Osteocyte (in vitro differentiated cells): ENCODE data around the gene IL22. TPM values are rescaled to one million over a fixed set of nuclear protein-coding genes. Genes with fewer than 3 reads are reported as not detected.

ENCODE experiments used
- DNase-seq: peaks from one replicate; pipeline ENCODE4 v3.0.0; 2021; ENCODE audit warnings: mixed read lengths; ENCODE audit not compliant: unreplicated experiment; ENCODE audit errors: extremely low spot score
- H3K27ac Mint-ChIP-seq: one replicate; pipeline ENCODE4 v1.8.0; 2021; ENCODE audit warnings: mild to moderate bottlenecking, mixed read lengths; ENCODE audit not compliant: unreplicated experiment
- H3K27me3 Mint-ChIP-seq: one replicate; pipeline ENCODE4 v1.8.0; 2021; ENCODE audit warnings: mixed read lengths; ENCODE audit not compliant: unreplicated experiment
- H3K36me3 Mint-ChIP-seq: one replicate; pipeline ENCODE4 v1.8.0; 2021; ENCODE audit warnings: mixed read lengths; ENCODE audit not compliant: unreplicated experiment
- H3K4me1 Mint-ChIP-seq: one replicate; pipeline ENCODE4 v1.8.0; 2021; ENCODE audit warnings: mixed read lengths; ENCODE audit not compliant: unreplicated experiment
- H3K4me3 Mint-ChIP-seq: one replicate; pipeline ENCODE4 v1.8.0; 2021; ENCODE audit warnings: mild to moderate bottlenecking, moderate library complexity, mixed read lengths; ENCODE audit not compliant: unreplicated experiment
- H3K9me3 Mint-ChIP-seq: one replicate; pipeline ENCODE4 v1.8.0; 2021; ENCODE audit warnings: mixed read lengths; ENCODE audit not compliant: unreplicated experiment
- CTCF ChIP-seq: fragments of 200-600 bp; sonication (generic); IDR thresholded peaks from 2 replicates; pipeline ENCODE4 v1.5.0; 2021; ENCODE audit warnings: antibody characterized with exemption, mild to moderate bottlenecking, moderate library complexity
- total RNA-seq: library from RNA; stranded (reverse); gene quantifications from 2 replicates; pipeline ENCODE4 v1.2.1, GENCODE V29; 2021

Gene IL22
- total RNA-seq, 1 donor from 2014 or later = not detected

DNA sequence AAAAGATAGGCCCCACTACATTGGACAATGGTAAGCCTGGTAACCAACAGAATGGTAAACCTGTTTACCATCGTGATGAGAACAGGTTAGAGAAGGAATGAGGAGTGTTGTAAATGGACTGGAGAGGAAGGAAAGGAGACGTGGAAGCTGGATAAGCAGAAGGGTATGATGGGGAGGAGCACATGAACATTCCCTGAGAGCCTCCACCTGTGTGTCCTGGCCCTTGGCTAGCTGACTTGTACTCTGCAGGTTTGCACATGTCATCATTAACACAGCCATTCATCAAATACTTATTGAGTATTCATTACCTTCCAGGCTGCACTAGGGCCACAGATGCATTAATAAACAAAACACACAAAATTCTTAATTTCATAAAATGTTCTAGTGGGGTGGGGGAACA, 23.4 kb downstream of the IL22 start:
- no peaks in the 10 kb centered on the region for H3K9me3 Mint-ChIP-seq
- no peak overlapping the region for H3K4me3 Mint-ChIP-seq
- H3K27ac Mint-ChIP-seq = no peak overlapping the region
- H3K36me3 Mint-ChIP-seq = no peaks in the 10 kb centered on the region
- peaks cover 8% of the 10 kb centered on the region for H3K4me1 Mint-ChIP-seq
- peaks cover 18% of the 10 kb centered on the region for H3K27me3 Mint-ChIP-seq
- no peak for DNase-seq
- no peak for TF ChIP-seq CTCF

DNA sequence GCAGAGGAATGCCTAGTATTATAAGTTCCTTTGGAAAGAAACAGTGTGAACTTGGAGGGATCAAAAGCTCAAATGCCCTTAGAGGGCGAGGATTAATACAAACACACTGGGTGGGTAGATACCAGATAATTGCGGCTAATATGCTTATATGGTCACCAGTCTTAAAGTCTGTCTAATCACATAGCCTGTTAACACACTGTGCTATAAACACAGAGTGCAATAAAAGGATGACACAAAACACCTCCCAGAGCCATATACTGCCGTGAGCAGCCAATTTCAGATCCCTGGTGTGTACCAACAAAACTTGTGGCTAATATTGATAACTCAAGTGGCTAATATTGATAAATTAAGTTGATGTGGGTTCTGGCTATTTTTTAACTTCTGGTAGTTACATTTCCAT, 26.0 kb downstream of the IL22 start:
- Mint-ChIP-seq H3K27me3 (peaks cover 10% of the 10 kb centered on the region), H3K36me3 (no peaks in the 10 kb centered on the region), H3K27ac (no peak overlapping the region), H3K9me3 (no peaks in the 10 kb centered on the region), H3K4me1 (peaks cover 27% of the 10 kb centered on the region), H3K4me3 (no peak overlapping the region)
- no peak for TF ChIP-seq CTCF
- DNase-seq = no peak

DNA sequence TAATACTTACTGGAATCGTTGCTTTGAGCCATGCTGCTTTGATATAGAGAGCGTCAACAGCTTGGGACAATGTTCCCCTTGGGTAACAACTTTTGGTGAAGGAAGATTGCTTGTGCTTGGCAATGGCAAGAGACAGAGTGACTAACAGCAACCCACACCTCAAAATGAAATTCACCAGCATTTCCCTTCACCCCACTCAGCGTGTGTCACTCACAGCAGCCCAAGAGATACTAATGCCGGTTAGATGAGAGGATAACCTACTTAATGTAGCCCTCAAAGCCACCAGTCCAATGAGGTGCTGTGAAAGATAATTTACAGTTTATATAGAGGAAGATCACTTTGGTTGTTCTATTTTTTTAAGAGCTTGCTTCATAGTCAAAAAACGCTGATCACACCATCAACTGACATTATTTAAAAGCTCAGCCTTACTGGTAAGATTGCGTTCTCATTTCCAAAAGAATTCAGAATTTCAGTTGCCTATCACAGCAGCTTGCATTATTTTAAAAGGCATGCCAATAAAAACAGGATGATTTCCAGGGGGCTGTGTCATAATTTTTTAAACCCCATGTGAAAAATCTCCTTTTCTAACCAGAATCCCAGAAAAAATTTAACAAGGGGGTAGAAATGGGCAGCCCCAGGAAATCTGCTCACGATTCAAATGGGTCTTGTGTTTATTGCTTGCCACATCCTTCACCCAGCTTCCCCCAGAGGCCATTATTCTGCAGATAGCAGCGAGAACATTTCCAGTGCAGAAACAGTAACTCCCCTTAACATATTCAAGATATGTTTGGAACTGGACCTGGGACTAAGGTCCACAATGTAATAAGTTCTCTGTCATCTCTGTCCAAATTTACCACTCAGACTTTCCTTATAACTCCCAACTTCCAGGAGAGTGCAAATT, 27.6 kb downstream of the IL22 start, which contains the start of gene IL26:
Gene IL26 (minus strand): TSS at position 235 of the 901 bp plus-strand sequence. CDS start 54 bp downstream, at position 181.
- TF ChIP-seq CTCF = no peak
- Mint-ChIP-seq H3K36me3 (no peaks in the 10 kb centered on the region), H3K27me3 (peaks cover 14% of the 10 kb centered on the region), H3K4me1 (peaks cover 27% of the 10 kb centered on the region), H3K27ac (peak within 1 kb of the TSS; percentile 54), H3K4me3 (no peak within 1 kb of the TSS), H3K9me3 (no peaks in the 10 kb centered on the region)
- no peak for DNase-seq

DNA sequence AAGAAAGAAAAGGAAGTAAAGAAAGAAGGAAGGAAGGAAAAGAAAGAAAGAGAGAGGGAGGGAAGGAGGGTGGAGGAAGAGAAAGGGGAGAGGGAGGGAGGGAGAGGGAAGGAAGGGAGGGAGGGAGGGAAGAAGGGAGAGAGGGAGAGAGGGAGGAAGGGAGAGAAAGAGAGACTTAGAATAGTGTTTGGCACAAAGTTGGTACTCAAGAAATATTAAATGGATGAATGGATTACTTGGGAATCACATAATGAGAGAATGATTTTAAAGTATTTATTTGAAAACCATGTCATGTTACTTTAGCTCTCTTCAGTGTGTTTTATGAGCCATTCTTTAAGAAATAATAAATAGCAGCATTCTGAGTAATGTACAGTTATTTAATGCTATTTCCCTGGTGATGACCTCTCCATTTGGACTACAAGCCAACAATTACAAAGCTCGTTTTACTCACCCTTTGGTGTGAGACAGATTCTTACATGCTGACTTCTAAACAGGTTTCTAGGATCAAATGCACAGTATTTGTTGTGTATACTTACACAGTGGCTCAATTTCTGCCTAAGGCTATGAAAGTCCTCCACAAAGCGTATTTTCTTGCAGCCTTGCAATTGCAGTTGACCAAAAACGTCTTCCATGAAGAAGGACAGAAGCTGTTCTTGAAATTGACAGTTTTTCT, 28.7 kb downstream of the IL22 start:
- Mint-ChIP-seq H3K4me1 (peaks cover 27% of the 10 kb centered on the region), H3K36me3 (no peaks in the 10 kb centered on the region), H3K4me3 (no peak overlapping the region), H3K27me3 (peaks cover 13% of the 10 kb centered on the region), H3K27ac (no peak overlapping the region), H3K9me3 (no peaks in the 10 kb centered on the region)
- no peak for TF ChIP-seq CTCF
- DNase-seq = no peak
